B cell (primary cell): Measurements from ENCODE around the gene NUSAP1.

Experiments
- CTCF ChIP-seq: fragments of 200-600 bp; IDR thresholded peaks from one replicate; pipeline ENCODE4 v1.8.0; 2022; ENCODE audit warnings: antibody characterized with exemption, mild to moderate bottlenecking
- EZH2 ChIP-seq: IDR thresholded peaks from 2 replicates; pipeline ENCODE4 v1.6.1; 2012; ENCODE audit warnings: borderline replicate concordance, low read depth, mild to moderate bottlenecking, moderate library complexity, low read length; ENCODE audit not compliant: insufficient read depth, poor library complexity, severe bottlenecking

GRCh38 chr15:41286665-41287333, 45.9 kb upstream of the NUSAP1 start:
- TF ChIP-seq CTCF (no peak), EZH2 (no peak)
